Measurements from ENCODE around the gene SMG5.

The SMG5 gene

GRCh38 chr1:156285437-156285836 lies 2.8 kb upstream of the SMG5 start (continued):
- no peak for TF ChIP-seq ZNF394 (tag by site-specific recombination; IDR thresholded peaks at IDR 0.05; ENCODE audit: borderline replicate concordance)
- no peak for TF ChIP-seq ZNF324 (tag by site-specific recombination; IDR thresholded peaks at IDR 0.05)

- H3K27ac ChIP-seq (ENCODE audit: extremely low read depth, low read depth, low read length) = no peak overlapping the region
- peaks cover 4 to 43% of the 10 kb centered on the region in 2 experiments; a peak in 2 of 3 replicates for H3K36me3 ChIP-seq (ENCODE audit: control insufficient read depth in 2 of 2, insufficient read depth in 1 of 2, low read length in 2 of 2)
- H3K9me3 ChIP-seq (ENCODE audit: control insufficient read depth, insufficient read depth, low read depth, low read length) = no peaks in the 10 kb centered on the region
- TF ChIP-seq ZNF473 (tag by site-specific recombination; IDR thresholded peaks at IDR 0.05) = no peak
- no peak for TF ChIP-seq ZNF398 (tag by site-specific recombination; IDR thresholded peaks at IDR 0.05)
- TF ChIP-seq EGR2 (tag by site-specific recombination; IDR thresholded peaks at IDR 0.05; ENCODE audit: low read depth) = no peak
- no peak for TF ChIP-seq ZNF561 (tag by site-specific recombination; IDR thresholded peaks at IDR 0.05; ENCODE audit: borderline replicate concordance)
- TF ChIP-seq ZBTB17 (tag by site-specific recombination; IDR thresholded peaks at IDR 0.05) = no peak
- no peak for TF ChIP-seq ZNF558 (tag by site-specific recombination; IDR thresholded peaks at IDR 0.05)
- no peak for TF ChIP-seq ELK4 (IDR thresholded peaks at IDR 0.05; ENCODE audit: borderline replicate concordance, low read depth, low read length)
- no peak for TF ChIP-seq ZNF76 (tag by site-specific recombination; IDR thresholded peaks at IDR 0.05; ENCODE audit: borderline replicate concordance, low read depth)
- TF ChIP-seq ZNF777 (tag by site-specific recombination; IDR thresholded peaks at IDR 0.05; ENCODE audit: borderline replicate concordance) = no peak
- no peak for TF ChIP-seq ZNF324 (tag by site-specific recombination; IDR thresholded peaks at IDR 0.05)
- TF ChIP-seq ZNF202 (tag by site-specific recombination; IDR thresholded peaks at IDR 0.05; ENCODE audit: borderline replicate concordance) = no peak
- no peak for TF ChIP-seq YY1 (tag by site-specific recombination; IDR thresholded peaks at IDR 0.05)
- TF ChIP-seq ZNF548 (tag by site-specific recombination; IDR thresholded peaks at IDR 0.05) = no peak
- TF ChIP-seq IKZF3 (tag by site-specific recombination; IDR thresholded peaks at IDR 0.05) = no peak
- no peak for TF ChIP-seq KLF16 (tag by site-specific recombination; IDR thresholded peaks at IDR 0.05)
- no peak for TF ChIP-seq ZNF341 (tag by site-specific recombination; IDR thresholded peaks at IDR 0.05; ENCODE audit: low read depth)
- TF ChIP-seq ZNF843 (tag by site-specific recombination; IDR thresholded peaks at IDR 0.05) = no peak
- CTCF ChIA-PET = interaction anchor here (0.8 kb wide), 1 partner anchor 35 kb away, joined by 4 read pairs; no protein-coding TSS in a partner anchor
- H3K4me3 ChIP-seq (ENCODE audit: low read depth, low read length) = no peak overlapping the region
- POLR2A ChIA-PET = no interaction called here
- H3K4me1 ChIP-seq (ENCODE audit: control insufficient read depth, insufficient read depth, low read length) = peaks cover 4% of the 10 kb centered on the region; the same call in 1 of the 2 replicates
Observed at GRCh38 chr1:156284757-156285156, 2.1 kb upstream of the SMG5 start.

GRCh38 chr1:156284112-156284511 lies 1.5 kb upstream of the SMG5 start, which contains the start of gene TMEM79:
Gene TMEM79, plus strand, starts transcription at chr1:156284325. Its CDS starts 902 bp downstream, at chr1:156285227.
- POLR2A ChIA-PET = interaction anchor here (1.0 to 1.8 kb wide), 2 partner anchors 10 to 54 kb away, joined by 4 to 10 read pairs; partner anchors contain the start of genes CCT3 and TSACC
- TF ChIP-seq ZNF830 (tag by site-specific recombination; IDR thresholded peaks at IDR 0.05; ENCODE audit: low read depth) (no peak), ZFP69B (tag by site-specific recombination; IDR thresholded peaks at IDR 0.05) (peak; percentile 59; the same call in 1 of the 2 replicates), PRDM10 (tag by site-specific recombination; IDR thresholded peaks at IDR 0.05) (no peak), ZNF692 (tag by site-specific recombination; IDR thresholded peaks at IDR 0.05) (peak; percentile 66), ZNF398 (tag by site-specific recombination; IDR thresholded peaks at IDR 0.05) (no peak)

More at GRCh38 chr1:156284112-156284511, 1.5 kb upstream of the SMG5 start, which contains the start of gene TMEM79:
- CTCF ChIA-PET = interaction anchor here (1.1 to 1.2 kb wide), 2 partner anchors 162 to 187 kb away, joined by 3 to 4 read pairs; no protein-coding TSS in a partner anchor
- Histone ChIP-seq H3K36me3 (ENCODE audit: control insufficient read depth in 2 of 2, insufficient read depth in 1 of 2, low read length in 2 of 2) (peaks cover 4 to 45% of the 10 kb centered on the region in 2 experiments; a peak in 2 of 3 replicates), H3K4me1 (ENCODE audit: control insufficient read depth, insufficient read depth, low read length) (peaks cover 4% of the 10 kb centered on the region; the same call in 1 of the 2 replicates), H3K9me3 (ENCODE audit: control insufficient read depth, insufficient read depth, low read depth, low read length) (no peaks in the 10 kb centered on the region), H3K4me3 (ENCODE audit: low read depth, low read length) (peak within 1 kb of the TSS; percentile 91), H3K27ac (ENCODE audit: extremely low read depth, low read depth, low read length) (peak within 1 kb of the TSS; percentile 67; the same call in 1 of the 2 replicates)

Data from HEK293 (cell line).